GM20431 (cell line): ENCODE measurements around the gene OSBP.

Experiments
- in situ Hi-C: fragments of 300-500 bp; cut with MseI, MboI; formaldehyde crosslinking; loops from one replicate; pipeline ENCODE4 v1.15.0; 2020; ENCODE audit warnings: low sequenced_read_pairs; ENCODE audit not compliant: unreplicated experiment

The OSBP gene

GRCh38 chr11:59555601-59556114 lies 59.9 kb downstream of the OSBP start:
- in situ Hi-C loops: no loop called here

DNA sequence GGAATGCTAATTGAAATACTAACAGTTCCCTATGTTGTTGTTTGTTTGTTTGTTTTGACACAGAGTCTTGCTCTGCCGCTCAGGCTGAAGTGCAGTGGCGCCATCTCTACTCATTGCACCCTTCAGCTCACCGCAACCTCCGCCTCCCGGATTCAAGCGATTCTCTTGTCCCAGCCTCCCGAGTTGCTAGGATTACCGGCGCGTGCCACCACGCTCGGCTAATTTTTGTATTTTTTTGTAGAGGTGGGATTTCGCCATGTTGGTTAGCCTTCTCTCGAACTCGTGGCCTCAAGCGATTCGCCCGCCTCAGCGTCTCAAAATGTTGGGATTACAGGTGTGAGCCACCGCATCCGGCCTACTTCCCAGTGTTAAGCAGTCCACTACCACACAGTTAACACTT lies 62.3 kb downstream of the OSBP start:
- in situ Hi-C loops: no loop called here

DNA sequence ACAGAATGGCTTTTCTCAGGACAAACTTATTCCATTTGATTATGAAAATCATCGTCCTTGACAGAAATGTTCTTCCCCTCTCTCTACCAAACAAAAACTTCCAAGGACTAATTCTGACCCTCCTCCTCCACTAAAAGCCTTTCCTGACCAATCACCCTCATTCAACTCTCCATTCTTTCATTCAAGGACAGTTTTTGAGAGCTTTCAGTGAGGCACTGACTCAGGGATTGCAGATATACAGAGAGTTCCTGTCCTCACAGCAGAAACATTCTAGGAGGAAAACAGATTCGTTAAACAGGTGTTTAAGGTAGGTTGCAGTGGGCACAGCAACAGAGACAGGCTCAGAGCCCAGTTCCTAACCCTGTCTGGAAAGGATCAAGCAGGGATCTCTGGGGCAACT lies 62.7 kb downstream of the OSBP start:
- in situ Hi-C loops: no loop called here

DNA sequence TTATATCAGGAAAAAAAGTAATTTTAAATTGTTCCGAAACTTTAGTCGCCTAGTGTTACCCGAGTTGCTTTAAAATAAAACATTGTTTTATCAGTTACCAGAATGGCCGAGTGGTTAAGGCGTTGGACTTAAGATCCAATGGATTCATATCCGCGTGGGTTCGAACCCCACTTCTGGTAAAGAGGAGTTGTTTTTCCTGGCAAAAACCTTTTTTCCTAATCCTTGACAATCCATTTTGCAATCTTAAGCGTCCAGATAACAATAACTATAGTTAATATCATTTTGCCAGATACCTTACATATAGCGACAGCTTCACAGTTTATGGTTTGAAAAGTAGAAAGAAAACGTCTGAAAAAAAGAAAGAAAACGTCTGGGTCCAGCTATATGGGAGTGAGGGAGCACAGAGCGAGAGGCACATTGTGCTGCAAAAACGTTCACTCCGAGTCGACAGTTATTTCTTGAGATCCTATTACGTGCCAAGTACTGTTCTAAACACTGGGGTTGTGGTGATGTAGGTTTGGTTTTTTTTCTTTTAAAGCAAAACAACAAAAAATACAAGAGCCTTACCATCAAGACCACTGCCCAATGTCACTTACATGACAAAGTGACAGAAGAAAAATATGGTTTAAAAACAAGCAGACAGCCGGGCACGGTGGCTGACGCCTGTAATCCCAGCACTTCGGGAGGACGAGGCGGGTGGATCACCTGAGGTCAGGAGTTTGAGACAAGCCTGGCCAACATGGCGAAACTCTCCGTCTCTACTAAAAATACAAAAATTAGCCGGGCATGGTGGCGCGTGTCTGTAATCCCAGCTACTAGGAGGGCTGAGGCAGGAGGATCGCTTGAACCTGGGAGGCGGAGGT lies 63.7 kb downstream of the OSBP start:
- in situ Hi-C loops: no loop called here

DNA sequence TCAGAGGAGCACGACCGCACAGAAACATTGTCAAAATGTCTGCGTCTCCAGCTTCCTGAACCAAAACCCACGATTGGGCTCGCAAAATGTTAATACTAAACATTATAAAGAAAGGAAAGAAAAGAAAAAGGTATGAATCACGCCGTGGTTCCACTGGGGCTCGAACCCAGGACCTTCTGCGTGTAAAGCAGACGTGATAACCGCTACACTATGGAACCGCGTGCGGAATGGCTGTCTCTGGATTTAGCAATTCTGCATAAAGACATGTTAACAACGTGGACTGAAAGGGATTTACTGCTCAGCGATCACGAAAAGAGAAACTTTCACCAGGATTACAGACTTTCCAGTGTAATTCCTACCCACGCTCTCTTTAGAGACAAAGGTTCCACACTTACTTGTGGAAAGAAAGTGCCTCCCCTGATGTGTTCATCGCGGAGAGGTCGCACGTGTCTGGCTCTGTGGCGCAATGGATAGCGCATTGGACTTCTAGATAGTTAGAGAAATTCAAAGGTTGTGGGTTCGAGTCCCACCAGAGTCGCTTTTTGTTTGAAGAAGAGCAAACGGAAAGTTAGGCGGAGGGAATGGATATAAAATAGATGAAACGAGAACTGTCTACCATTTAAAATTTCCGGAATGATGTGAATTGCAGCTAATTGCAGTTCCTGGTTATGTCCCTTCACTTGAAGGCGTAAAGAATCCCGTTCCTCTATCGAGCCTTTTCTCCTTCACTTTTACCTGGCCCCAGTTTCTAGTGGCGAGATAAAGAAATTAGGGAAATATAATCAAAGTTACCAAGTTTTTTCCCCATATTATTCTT lies 64.5 kb downstream of the OSBP start:
- in situ Hi-C loops: no loop called here

DNA sequence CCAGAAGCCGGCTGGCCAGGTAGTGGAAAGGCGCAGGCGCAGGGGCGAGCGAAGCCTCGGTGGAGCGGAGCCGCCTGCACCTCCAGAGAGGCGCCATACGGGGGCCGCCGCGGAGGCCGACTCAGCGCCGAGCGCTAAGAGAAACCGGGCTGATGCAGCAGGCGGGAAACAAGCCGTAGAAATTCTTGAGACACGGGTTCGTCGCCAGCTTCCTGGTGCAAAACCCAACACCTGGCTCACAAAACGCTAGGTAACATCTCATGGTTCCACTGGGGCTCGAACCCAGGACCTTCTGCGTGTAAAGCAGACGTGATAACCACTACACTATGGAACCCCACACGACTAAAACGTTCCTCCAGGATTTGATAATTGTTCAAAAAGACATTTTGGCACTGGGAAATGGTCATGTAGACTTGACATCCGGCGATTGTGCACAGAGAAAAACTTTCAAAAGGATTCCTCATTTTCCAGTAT lies 65.2 kb downstream of the OSBP start:
- in situ Hi-C loops: no loop called here

- in situ Hi-C loops: loop anchor here (25.0 kb wide), 1 partner anchor 139 kb away; no protein-coding TSS in a partner anchor
These were observed 67.3 kb downstream of the OSBP start for GRCh38 chr11:59548309-59548656.

GRCh38 chr11:59547605-59548308 lies 67.8 kb downstream of the OSBP start:
- in situ Hi-C loops: loop anchor here (25.0 kb wide), 1 partner anchor 140 kb away; no protein-coding TSS in a partner anchor

- in situ Hi-C loops: loop anchor here (25.0 kb wide), 1 partner anchor 142 kb away; no protein-coding TSS in a partner anchor
These were observed 70.2 kb downstream of the OSBP start for GRCh38 chr11:59545179-59546020.

- in situ Hi-C loops: loop anchor here (25.0 kb wide), 1 partner anchor 142 kb away; no protein-coding TSS in a partner anchor
These were observed 70.8 kb downstream of the OSBP start for GRCh38 chr11:59544869-59545178.

DNA sequence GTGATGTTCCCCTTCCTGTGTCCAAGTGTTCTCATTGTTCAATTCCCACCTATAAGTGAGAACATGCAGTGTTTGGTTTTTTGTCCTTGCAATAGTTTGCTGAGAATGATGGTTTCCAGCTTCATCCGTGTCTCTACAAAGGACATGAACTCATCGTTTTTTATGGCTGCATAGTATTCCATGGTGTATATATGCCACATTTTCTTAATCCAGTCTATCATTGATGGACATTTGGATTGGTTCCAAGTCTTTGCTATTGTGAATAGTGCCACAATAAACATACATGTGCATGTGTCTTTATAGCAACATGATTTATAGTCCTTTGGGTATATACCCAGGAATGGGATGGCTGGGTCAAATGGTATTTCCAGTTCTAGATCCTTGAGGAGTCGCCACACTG lies 71.9 kb downstream of the OSBP start:
- in situ Hi-C loops: loop anchor here (25.0 kb wide), 1 partner anchor 144 kb away; no protein-coding TSS in a partner anchor

GRCh38 chr11:59542142-59542810 lies 73.3 kb downstream of the OSBP start:
- in situ Hi-C loops: loop anchor here (25.0 kb wide), 1 partner anchor 145 kb away; no protein-coding TSS in a partner anchor

DNA sequence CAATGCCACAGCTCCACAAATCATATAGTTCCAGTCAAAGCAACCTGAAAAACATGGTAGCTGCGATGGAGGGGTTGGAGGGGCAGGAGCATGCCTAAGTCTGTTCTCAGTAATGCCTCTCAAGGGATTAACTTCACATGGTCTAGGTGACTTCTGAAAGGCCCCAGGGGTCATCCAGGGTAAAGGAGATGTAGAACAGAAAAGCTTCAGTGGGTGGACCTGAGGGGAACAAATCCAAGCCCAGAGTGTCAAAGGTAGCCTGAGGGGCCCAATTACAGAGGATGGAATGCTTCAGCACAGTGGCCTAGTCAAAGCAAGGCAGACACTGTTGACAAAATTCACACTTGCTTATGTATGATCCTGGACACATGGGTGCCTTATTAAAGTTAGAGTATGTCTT lies 80.9 kb downstream of the OSBP start:
- in situ Hi-C loops: loop anchor here (25.0 kb wide), 1 partner anchor 153 kb away; no protein-coding TSS in a partner anchor

DNA sequence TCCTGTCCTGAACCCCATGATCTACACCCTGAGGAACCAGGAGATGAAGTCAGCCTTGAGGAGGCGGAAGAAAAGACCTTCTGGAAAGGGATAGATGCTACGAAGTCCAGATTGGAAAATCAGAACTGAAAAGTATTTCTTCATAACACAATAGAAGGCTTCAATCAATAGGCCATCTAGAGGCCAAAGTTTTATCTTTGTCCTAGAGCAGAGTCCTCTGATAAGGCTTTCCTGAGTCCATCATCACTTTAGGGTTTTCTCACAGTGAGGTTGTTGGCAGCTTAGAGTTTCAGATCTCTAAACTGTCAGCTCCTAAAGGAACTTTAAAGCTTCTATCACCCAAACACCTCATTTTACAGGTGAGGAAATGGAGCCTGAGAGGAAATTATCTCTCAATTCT lies 83.0 kb downstream of the OSBP start:
- in situ Hi-C loops: loop anchor here (25.0 kb wide), 1 partner anchor 155 kb away; no protein-coding TSS in a partner anchor

DNA sequence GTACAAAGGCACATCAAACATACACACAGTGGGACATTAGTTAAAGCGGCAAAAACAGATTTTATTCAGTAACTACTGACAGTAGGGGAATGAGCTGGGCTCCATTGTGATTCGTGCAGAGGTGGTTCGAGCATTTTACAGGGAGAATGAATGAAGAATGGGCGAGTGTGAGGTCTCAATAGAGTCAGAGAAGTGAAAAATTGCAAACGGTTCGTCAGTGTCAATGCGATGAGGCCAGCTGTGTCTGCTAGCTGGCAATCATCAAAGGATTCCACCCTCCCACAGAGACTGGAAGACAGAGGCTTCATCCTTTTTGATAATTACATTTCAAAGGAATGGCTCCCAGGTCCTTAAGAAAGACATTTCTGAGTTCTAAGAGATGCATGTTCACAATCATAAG lies 86.9 kb downstream of the OSBP start:
- in situ Hi-C loops: loop anchor here (25.0 kb wide), 1 partner anchor 159 kb away; no protein-coding TSS in a partner anchor
